Natural killer cell treated with Interleukin-12 subunit alpha and Interleukin-12 subunit beta and Interleukin-15 and Interleukin-18, amount 100 ng/mL, for 72 hours (primary cell): ENCODE results near the gene DNAJA3. TPM values are rescaled to one million over a fixed set of nuclear protein-coding genes. Genes with fewer than 3 reads are reported as not detected.

ENCODE experiments used
- ATAC-seq, 2 donors: fragments of 150-1000 bp; cut with Tn5 transposase in 1 of 2; sonication (Bioruptor Pico), chemical (Tn5 transposase) in 1 of 2; 2 replicates each; pipeline ENCODE4 v1.10.0; 2021
- DNase-seq: peaks from one replicate; pipeline ENCODE4 v3.0.0; 2022; ENCODE audit warnings: low spot score
- H3K27ac Mint-ChIP-seq, 2 donors: 1 replicate in 1 of 2; 2 replicates in 1 of 2; pipeline ENCODE4 v1.8.0; 2022; ENCODE audit warnings: mixed read lengths in 2 of 2, mild to moderate bottlenecking in 1 of 2, moderate library complexity in 1 of 2
- H3K27me3 Mint-ChIP-seq, 2 donors: 1 replicate in 1 of 2; 2 replicates in 1 of 2; pipeline ENCODE4 v1.8.0; 2022; ENCODE audit warnings: mixed read lengths in 2 of 2
- H3K36me3 Mint-ChIP-seq: one replicate; pipeline ENCODE4 v1.8.0; 2022; ENCODE audit warnings: mixed read lengths
- H3K4me1 Mint-ChIP-seq, 2 donors: 1 replicate in 1 of 2; 2 replicates in 1 of 2; pipeline ENCODE4 v1.8.0; 2022; ENCODE audit warnings: low read depth in 2 of 2, mixed read lengths in 2 of 2, mild to moderate bottlenecking in 1 of 2
- H3K4me3 Mint-ChIP-seq: one replicate; pipeline ENCODE4 v1.8.0; 2022; ENCODE audit warnings: mixed read lengths
- H3K9me3 Mint-ChIP-seq: 2 replicates; pipeline ENCODE4 v1.8.0; 2022; ENCODE audit warnings: mixed read lengths
- total RNA-seq, 2 donors: library from RNA; stranded (reverse); gene quantifications; one replicate each; pipeline ENCODE4 v1.2.3, GENCODE V29; 2022

The DNAJA3 gene
- total RNA-seq, 2 donors from 2014 or later, result 55.0 to 99.8 TPM

GRCh38 chr16:4474192-4474961 lies 48.7 kb downstream of the DNAJA3 start, which contains the start of gene NMRAL1:
Gene NMRAL1 (minus strand): TSS chr16:4474625. CDS start chr16:4474132, 493 bp downstream.
- ATAC-seq (peak; percentile 73 to 75), DNase-seq (peak; percentile 93)
- Mint-ChIP-seq H3K27me3 (no peaks in the 10 kb centered on the region), H3K4me1 (peaks cover 27 to 32% of the 10 kb centered on the region in 2 donors), H3K36me3 (no peaks in the 10 kb centered on the region), H3K9me3 (no peaks in the 10 kb centered on the region), H3K4me3 (peak within 1 kb of the TSS; percentile 87), H3K27ac (peak within 1 kb of the TSS; percentile 78 to 87)

GRCh38 chr16:4475880-4476788 lies 50.5 kb downstream of the DNAJA3 start, which contains the start of gene HMOX2:
Gene HMOX2 (plus strand): TSS chr16:4476398. CDS start chr16:4505525, 29,127 bp downstream.
- ATAC-seq (peak; percentile 94 to 97), DNase-seq (peak; percentile 95)
- Mint-ChIP-seq H3K36me3 (no peaks in the 10 kb centered on the region), H3K27ac (peak within 1 kb of the TSS; percentile 87 to 89), H3K4me1 (peaks cover 28 to 33% of the 10 kb centered on the region in 2 donors), H3K4me3 (peak within 1 kb of the TSS; percentile 89), H3K27me3 (no peaks in the 10 kb centered on the region), H3K9me3 (no peaks in the 10 kb centered on the region)

- H3K4me1 Mint-ChIP-seq, result peaks cover 42 to 49% of the 10 kb centered on the region in 2 donors
- no peak for ATAC-seq
Observed at GRCh38 chr16:4477966-4478365, 52.3 kb downstream of the DNAJA3 start.

GRCh38 chr16:4481526-4481925 lies 55.9 kb downstream of the DNAJA3 start:
- ATAC-seq (no peak), DNase-seq (no peak)
- no peaks in the 10 kb centered on the region for H3K27me3 Mint-ChIP-seq
- peak overlapping the region; percentile 74 to 79 for H3K27ac Mint-ChIP-seq
- H3K36me3 Mint-ChIP-seq, result peaks cover 15% of the 10 kb centered on the region
- peaks cover 39 to 44% of the 10 kb centered on the region in 2 donors for H3K4me1 Mint-ChIP-seq
- no peaks in the 10 kb centered on the region for H3K9me3 Mint-ChIP-seq
- peak overlapping the region; percentile 21 for H3K4me3 Mint-ChIP-seq

More at GRCh38 chr16:4477966-4478365, 52.3 kb downstream of the DNAJA3 start:
- peak overlapping the region; percentile 89 for H3K4me3 Mint-ChIP-seq
- DNase-seq, result no peak
- H3K27me3 Mint-ChIP-seq, result no peaks in the 10 kb centered on the region
- H3K36me3 Mint-ChIP-seq, result peaks cover 4% of the 10 kb centered on the region
- H3K27ac Mint-ChIP-seq, result peak overlapping the region; percentile 72 to 85
- no peaks in the 10 kb centered on the region for H3K9me3 Mint-ChIP-seq

- H3K27me3 Mint-ChIP-seq, result no peaks in the 10 kb centered on the region
- H3K4me3 Mint-ChIP-seq, result peak overlapping the region; percentile 21
- peaks cover 16% of the 10 kb centered on the region for H3K36me3 Mint-ChIP-seq
- peak overlapping the region; percentile 74 to 79 for H3K27ac Mint-ChIP-seq
- no peaks in the 10 kb centered on the region for H3K9me3 Mint-ChIP-seq
- H3K4me1 Mint-ChIP-seq, result peaks cover 39 to 45% of the 10 kb centered on the region in 2 donors
- no peak for ATAC-seq
- DNase-seq, result no peak
Observed at GRCh38 chr16:4481963-4482362, 56.3 kb downstream of the DNAJA3 start.

GRCh38 chr16:4486126-4486893 lies 60.6 kb downstream of the DNAJA3 start:
- peak overlapping the region; percentile 67 for H3K4me3 Mint-ChIP-seq
- no peak for ATAC-seq
- H3K27ac Mint-ChIP-seq, result peak overlapping the region; percentile 85 to 94
- DNase-seq, result no peak
- H3K9me3 Mint-ChIP-seq, result no peaks in the 10 kb centered on the region
- H3K27me3 Mint-ChIP-seq, result no peaks in the 10 kb centered on the region
- H3K4me1 Mint-ChIP-seq, result peaks cover 52 to 59% of the 10 kb centered on the region in 2 donors
- H3K36me3 Mint-ChIP-seq, result peaks cover 16% of the 10 kb centered on the region

GRCh38 chr16:4487955-4488498 lies 62.4 kb downstream of the DNAJA3 start:
- peaks cover 12% of the 10 kb centered on the region for H3K36me3 Mint-ChIP-seq
- H3K9me3 Mint-ChIP-seq, result no peaks in the 10 kb centered on the region
- DNase-seq (no peak), ATAC-seq (peak; percentile 31 to 72)
- H3K4me1 Mint-ChIP-seq, result peaks cover 36 to 43% of the 10 kb centered on the region in 2 donors
- peak overlapping the region; percentile 68 for H3K4me3 Mint-ChIP-seq
- H3K27ac Mint-ChIP-seq, result peak overlapping the region; percentile 85 to 94
- no peaks in the 10 kb centered on the region for H3K27me3 Mint-ChIP-seq

- H3K4me3 Mint-ChIP-seq, result peak overlapping the region; percentile 68
- no peaks in the 10 kb centered on the region for H3K27me3 Mint-ChIP-seq
- peaks cover 40 to 48% of the 10 kb centered on the region in 2 donors for H3K4me1 Mint-ChIP-seq
- H3K27ac Mint-ChIP-seq, result peak overlapping the region; percentile 85 to 94
- H3K9me3 Mint-ChIP-seq, result no peaks in the 10 kb centered on the region
- peak; percentile 84 to 85 for ATAC-seq
- peaks cover 15% of the 10 kb centered on the region for H3K36me3 Mint-ChIP-seq
- no peak for DNase-seq
Observed at GRCh38 chr16:4488499-4488967, 62.9 kb downstream of the DNAJA3 start.

- H3K27me3 Mint-ChIP-seq, result no peaks in the 10 kb centered on the region
- peaks cover 42 to 49% of the 10 kb centered on the region in 2 donors for H3K4me1 Mint-ChIP-seq
- peak overlapping the region; percentile 68 for H3K4me3 Mint-ChIP-seq
- ATAC-seq (no peak), DNase-seq (no peak)
- peak overlapping the region; percentile 85 to 94 for H3K27ac Mint-ChIP-seq
- peaks cover 16% of the 10 kb centered on the region for H3K36me3 Mint-ChIP-seq
- no peaks in the 10 kb centered on the region for H3K9me3 Mint-ChIP-seq
Observed at GRCh38 chr16:4489030-4489429, 63.4 kb downstream of the DNAJA3 start.

- H3K36me3 Mint-ChIP-seq, result peaks cover 4% of the 10 kb centered on the region
- H3K27ac Mint-ChIP-seq, result peak overlapping the region in 1 of 2 donors; percentile 23
- H3K27me3 Mint-ChIP-seq, result no peaks in the 10 kb centered on the region
- H3K4me3 Mint-ChIP-seq, result no peak overlapping the region
- H3K9me3 Mint-ChIP-seq, result no peaks in the 10 kb centered on the region
- H3K4me1 Mint-ChIP-seq, result peaks cover 53% of the 10 kb centered on the region in 2 donors
- ATAC-seq (no peak), DNase-seq (no peak)
Observed at GRCh38 chr16:4491898-4492297, 66.2 kb downstream of the DNAJA3 start.

GRCh38 chr16:4494746-4495490 lies 69.2 kb downstream of the DNAJA3 start:
- Mint-ChIP-seq H3K27me3 (no peaks in the 10 kb centered on the region), H3K4me3 (no peak overlapping the region), H3K36me3 (peaks cover 4% of the 10 kb centered on the region), H3K4me1 (peaks cover 50 to 54% of the 10 kb centered on the region in 2 donors), H3K9me3 (no peaks in the 10 kb centered on the region), H3K27ac (peak overlapping the region; percentile 26 to 67)
- ATAC-seq, result no peak
- no peak for DNase-seq

GRCh38 chr16:4495766-4496165 lies 70.1 kb downstream of the DNAJA3 start:
- Mint-ChIP-seq H3K4me3 (no peak overlapping the region), H3K36me3 (peaks cover 4% of the 10 kb centered on the region), H3K4me1 (peaks cover 50 to 53% of the 10 kb centered on the region in 2 donors), H3K27ac (peak overlapping the region in 1 of 2 donors; percentile 67), H3K9me3 (no peaks in the 10 kb centered on the region), H3K27me3 (no peaks in the 10 kb centered on the region)
- no peak for DNase-seq
- no peak for ATAC-seq
